HepG2 (cell line): ENCODE measurements around the gene CDH22. TPM values are rescaled to one million over a fixed set of nuclear protein-coding genes. Genes with fewer than 3 reads are reported as not detected.

Source experiments
- AHR ChIP-seq: IDR thresholded peaks from 2 replicates; pipeline ENCODE4 v1.6.1; 2018; ENCODE audit warnings: missing genetic modification reagents, missing compliant biosample characterization
- MEIS2 ChIP-seq: sonication (generic); formaldehyde crosslinking; IDR thresholded peaks from 2 replicates; pipeline ENCODE4 v1.9.0; 2021; ENCODE audit warnings: mild to moderate bottlenecking, missing genetic modification reagents
- NFKB2 ChIP-seq: sonication (generic); formaldehyde crosslinking; IDR thresholded peaks from 2 replicates; pipeline ENCODE4 v1.4.0; 2020; ENCODE audit warnings: missing genetic modification reagents, borderline replicate concordance
- SIN3A ChIP-seq: IDR thresholded peaks from 2 replicates; pipeline ENCODE4 v1.6.1; 2011; ENCODE audit warnings: low read depth, mild to moderate bottlenecking, control low read depth, low read length, borderline replicate concordance
- SIX1 ChIP-seq: sonication (generic); formaldehyde crosslinking; IDR thresholded peaks from 2 replicates; pipeline ENCODE4 v1.4.0; 2020; ENCODE audit warnings: missing genetic modification reagents, borderline replicate concordance
- ZFP36L2 ChIP-seq: sonication (generic); formaldehyde crosslinking; IDR thresholded peaks from 2 replicates; pipeline ENCODE4 v1.4.0; 2020; ENCODE audit warnings: missing genetic modification reagents
- ZNF441 ChIP-seq: sonication (generic); formaldehyde crosslinking; IDR thresholded peaks from 2 replicates; pipeline ENCODE4 v1.7.0; 2021; ENCODE audit warnings: missing genetic modification reagents, borderline replicate concordance
- polyA plus RNA-seq, 8 experiments: library from polyadenylated mRNA; depleted of rRNA in 3 of 8; stranded (reverse) in 7 of 8; unstranded in 1 of 8; fragments of >200 nt; fragmentation: Illumina TruSeq in 4 of 8; extraction: Trizol in 4 of 8; gene quantifications; 2 replicates each; pipeline versions ENCODE4 v1.2.1 to v1.2.3, GENCODE V29; 2011 to 2016; ENCODE audit warnings: low read depth in 4 of 8, missing spikeins in 1 of 8, mixed read lengths in 1 of 8; ENCODE audit not compliant: insufficient read depth in 1 of 8
- total RNA-seq, 5 experiments: library from RNA; depleted of rRNA; stranded (reverse); fragments of >200 nt; fragmentation: Illumina TruSeq; extraction: Trizol; gene quantifications; 2 replicates each; pipeline ENCODE4 v1.2.3, GENCODE V29; 2016; ENCODE audit warnings: low read depth in 1 of 5
- TF ChIP-seq, protein P1 (sequence below), 2 experiments: fragments of 450-650 bp in 1 of 2; sonication (generic) in 1 of 2; formaldehyde crosslinking in 1 of 2; IDR thresholded peaks; 2 replicates each; pipeline versions ENCODE4 v1.6.1 to v1.8.0; 2016 to 2022; ENCODE audit warnings: antibody characterized with exemption in 1 of 2, mild to moderate bottlenecking in 1 of 2, missing genetic modification reagents in 1 of 2
- TF ChIP-seq, protein P2 (sequence below): IDR thresholded peaks from 2 replicates; pipeline ENCODE4 v1.4.0; 2020; ENCODE audit warnings: mild to moderate bottlenecking, missing genetic modification reagents
- TF ChIP-seq, protein P3 (sequence below): sonication (generic); formaldehyde crosslinking; IDR thresholded peaks from 2 replicates; pipeline ENCODE4 v1.4.0; 2020; ENCODE audit warnings: mild to moderate bottlenecking, missing genetic modification reagents

The CDH22 gene
- total and polyA plus RNA-seq, 2 of the 13 experiments (the other 11 are each of a cell fraction or from before 2014, with no cell fraction given) = not detected

DNA sequence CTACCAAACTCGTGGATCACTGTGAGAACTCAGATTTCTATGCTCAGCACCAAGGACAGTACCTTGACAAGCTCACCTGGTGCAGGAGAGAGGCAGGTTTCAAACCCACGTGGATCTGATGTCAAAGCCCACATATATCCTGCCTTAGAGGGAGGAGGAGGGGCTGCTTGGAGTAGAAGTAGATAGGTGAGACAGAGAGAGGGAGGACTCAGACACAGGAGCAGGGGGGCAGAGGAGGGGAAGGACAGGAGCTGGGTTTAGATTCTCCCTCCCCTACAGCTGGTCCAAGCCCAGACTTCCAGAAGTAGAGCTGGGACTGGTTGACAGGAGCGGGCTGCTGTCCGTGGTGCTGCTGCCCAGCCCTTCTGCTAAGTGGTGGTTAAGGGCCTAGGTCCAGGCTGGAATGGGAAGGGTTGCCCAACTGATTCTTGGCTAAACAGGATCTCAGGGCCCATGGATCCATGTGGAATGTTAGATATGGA, 77.5 kb downstream of the CDH22 start (continued):
- TF ChIP-seq, protein P1, sequence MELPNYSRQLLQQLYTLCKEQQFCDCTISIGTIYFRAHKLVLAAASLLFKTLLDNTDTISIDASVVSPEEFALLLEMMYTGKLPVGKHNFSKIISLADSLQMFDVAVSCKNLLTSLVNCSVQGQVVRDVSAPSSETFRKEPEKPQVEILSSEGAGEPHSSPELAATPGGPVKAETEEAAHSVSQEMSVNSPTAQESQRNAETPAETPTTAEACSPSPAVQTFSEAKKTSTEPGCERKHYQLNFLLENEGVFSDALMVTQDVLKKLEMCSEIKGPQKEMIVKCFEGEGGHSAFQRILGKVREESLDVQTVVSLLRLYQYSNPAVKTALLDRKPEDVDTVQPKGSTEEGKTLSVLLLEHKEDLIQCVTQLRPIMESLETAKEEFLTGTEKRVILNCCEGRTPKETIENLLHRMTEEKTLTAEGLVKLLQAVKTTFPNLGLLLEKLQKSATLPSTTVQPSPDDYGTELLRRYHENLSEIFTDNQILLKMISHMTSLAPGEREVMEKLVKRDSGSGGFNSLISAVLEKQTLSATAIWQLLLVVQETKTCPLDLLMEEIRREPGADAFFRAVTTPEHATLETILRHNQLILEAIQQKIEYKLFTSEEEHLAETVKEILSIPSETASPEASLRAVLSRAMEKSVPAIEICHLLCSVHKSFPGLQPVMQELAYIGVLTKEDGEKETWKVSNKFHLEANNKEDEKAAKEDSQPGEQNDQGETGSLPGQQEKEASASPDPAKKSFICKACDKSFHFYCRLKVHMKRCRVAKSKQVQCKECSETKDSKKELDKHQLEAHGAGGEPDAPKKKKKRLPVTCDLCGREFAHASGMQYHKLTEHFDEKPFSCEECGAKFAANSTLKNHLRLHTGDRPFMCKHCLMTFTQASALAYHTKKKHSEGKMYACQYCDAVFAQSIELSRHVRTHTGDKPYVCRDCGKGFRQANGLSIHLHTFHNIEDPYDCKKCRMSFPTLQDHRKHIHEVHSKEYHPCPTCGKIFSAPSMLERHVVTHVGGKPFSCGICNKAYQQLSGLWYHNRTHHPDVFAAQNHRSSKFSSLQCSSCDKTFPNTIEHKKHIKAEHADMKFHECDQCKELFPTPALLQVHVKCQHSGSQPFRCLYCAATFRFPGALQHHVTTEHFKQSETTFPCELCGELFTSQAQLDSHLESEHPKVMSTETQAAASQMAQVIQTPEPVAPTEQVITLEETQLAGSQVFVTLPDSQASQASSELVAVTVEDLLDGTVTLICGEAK (IDR thresholded peaks at IDR 0.05) = no peak
- TF ChIP-seq, protein P1 (CRISPR knock-in tag; IDR thresholded peaks at IDR 0.05) = 0 out of 2 replicates have a peak, but pooled peaks have one; percentile 44
- TF ChIP-seq MEIS2 (CRISPR knock-in tag) = peak; percentile 71; the same call in 1 of the 2 replicates
- TF ChIP-seq SIX1 = 0 out of 2 replicates have a peak, but pooled peaks have one; percentile 34
- TF ChIP-seq AHR (CRISPR knock-in tag) = peak; percentile 67; the same call in 1 of the 2 replicates
- TF ChIP-seq ZFP36L2 (CRISPR knock-in tag) = peak; percentile 87; the same call in 1 of the 2 replicates
- TF ChIP-seq NFKB2 (CRISPR knock-in tag) = peak; percentile 81
- peak; percentile 86; the same call in 1 of the 2 replicates for TF ChIP-seq ZNF441 (CRISPR knock-in tag)
- TF ChIP-seq, protein P2, sequence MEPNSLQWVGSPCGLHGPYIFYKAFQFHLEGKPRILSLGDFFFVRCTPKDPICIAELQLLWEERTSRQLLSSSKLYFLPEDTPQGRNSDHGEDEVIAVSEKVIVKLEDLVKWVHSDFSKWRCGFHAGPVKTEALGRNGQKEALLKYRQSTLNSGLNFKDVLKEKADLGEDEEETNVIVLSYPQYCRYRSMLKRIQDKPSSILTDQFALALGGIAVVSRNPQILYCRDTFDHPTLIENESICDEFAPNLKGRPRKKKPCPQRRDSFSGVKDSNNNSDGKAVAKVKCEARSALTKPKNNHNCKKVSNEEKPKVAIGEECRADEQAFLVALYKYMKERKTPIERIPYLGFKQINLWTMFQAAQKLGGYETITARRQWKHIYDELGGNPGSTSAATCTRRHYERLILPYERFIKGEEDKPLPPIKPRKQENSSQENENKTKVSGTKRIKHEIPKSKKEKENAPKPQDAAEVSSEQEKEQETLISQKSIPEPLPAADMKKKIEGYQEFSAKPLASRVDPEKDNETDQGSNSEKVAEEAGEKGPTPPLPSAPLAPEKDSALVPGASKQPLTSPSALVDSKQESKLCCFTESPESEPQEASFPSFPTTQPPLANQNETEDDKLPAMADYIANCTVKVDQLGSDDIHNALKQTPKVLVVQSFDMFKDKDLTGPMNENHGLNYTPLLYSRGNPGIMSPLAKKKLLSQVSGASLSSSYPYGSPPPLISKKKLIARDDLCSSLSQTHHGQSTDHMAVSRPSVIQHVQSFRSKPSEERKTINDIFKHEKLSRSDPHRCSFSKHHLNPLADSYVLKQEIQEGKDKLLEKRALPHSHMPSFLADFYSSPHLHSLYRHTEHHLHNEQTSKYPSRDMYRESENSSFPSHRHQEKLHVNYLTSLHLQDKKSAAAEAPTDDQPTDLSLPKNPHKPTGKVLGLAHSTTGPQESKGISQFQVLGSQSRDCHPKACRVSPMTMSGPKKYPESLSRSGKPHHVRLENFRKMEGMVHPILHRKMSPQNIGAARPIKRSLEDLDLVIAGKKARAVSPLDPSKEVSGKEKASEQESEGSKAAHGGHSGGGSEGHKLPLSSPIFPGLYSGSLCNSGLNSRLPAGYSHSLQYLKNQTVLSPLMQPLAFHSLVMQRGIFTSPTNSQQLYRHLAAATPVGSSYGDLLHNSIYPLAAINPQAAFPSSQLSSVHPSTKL (CRISPR knock-in tag) = peak; percentile 35; the same call in 1 of the 2 replicates
- TF ChIP-seq SIN3A = peak; percentile 68; the same call in 1 of the 2 replicates
- TF ChIP-seq, protein P3, sequence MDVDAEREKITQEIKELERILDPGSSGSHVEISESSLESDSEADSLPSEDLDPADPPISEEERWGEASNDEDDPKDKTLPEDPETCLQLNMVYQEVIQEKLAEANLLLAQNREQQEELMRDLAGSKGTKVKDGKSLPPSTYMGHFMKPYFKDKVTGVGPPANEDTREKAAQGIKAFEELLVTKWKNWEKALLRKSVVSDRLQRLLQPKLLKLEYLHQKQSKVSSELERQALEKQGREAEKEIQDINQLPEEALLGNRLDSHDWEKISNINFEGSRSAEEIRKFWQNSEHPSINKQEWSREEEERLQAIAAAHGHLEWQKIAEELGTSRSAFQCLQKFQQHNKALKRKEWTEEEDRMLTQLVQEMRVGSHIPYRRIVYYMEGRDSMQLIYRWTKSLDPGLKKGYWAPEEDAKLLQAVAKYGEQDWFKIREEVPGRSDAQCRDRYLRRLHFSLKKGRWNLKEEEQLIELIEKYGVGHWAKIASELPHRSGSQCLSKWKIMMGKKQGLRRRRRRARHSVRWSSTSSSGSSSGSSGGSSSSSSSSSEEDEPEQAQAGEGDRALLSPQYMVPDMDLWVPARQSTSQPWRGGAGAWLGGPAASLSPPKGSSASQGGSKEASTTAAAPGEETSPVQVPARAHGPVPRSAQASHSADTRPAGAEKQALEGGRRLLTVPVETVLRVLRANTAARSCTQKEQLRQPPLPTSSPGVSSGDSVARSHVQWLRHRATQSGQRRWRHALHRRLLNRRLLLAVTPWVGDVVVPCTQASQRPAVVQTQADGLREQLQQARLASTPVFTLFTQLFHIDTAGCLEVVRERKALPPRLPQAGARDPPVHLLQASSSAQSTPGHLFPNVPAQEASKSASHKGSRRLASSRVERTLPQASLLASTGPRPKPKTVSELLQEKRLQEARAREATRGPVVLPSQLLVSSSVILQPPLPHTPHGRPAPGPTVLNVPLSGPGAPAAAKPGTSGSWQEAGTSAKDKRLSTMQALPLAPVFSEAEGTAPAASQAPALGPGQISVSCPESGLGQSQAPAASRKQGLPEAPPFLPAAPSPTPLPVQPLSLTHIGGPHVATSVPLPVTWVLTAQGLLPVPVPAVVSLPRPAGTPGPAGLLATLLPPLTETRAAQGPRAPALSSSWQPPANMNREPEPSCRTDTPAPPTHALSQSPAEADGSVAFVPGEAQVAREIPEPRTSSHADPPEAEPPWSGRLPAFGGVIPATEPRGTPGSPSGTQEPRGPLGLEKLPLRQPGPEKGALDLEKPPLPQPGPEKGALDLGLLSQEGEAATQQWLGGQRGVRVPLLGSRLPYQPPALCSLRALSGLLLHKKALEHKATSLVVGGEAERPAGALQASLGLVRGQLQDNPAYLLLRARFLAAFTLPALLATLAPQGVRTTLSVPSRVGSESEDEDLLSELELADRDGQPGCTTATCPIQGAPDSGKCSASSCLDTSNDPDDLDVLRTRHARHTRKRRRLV (CRISPR knock-in tag) = 0 out of 2 replicates have a peak, but pooled peaks have one; percentile 22
